Dedifferentiated amniotic fluid mesenchymal stem cell (primary cell): Measurements from ENCODE around the gene PTCHD1.

ENCODE experiments used
- DNase-seq: peaks from one replicate; pipeline ENCODE4 v3.0.0-alpha.2; 2016; ENCODE audit errors: extremely low spot score

The PTCHD1 gene

GRCh38 chrX:23396263-23396662, 61.6 kb downstream of the PTCHD1 start:
- no peak for DNase-seq

DNA sequence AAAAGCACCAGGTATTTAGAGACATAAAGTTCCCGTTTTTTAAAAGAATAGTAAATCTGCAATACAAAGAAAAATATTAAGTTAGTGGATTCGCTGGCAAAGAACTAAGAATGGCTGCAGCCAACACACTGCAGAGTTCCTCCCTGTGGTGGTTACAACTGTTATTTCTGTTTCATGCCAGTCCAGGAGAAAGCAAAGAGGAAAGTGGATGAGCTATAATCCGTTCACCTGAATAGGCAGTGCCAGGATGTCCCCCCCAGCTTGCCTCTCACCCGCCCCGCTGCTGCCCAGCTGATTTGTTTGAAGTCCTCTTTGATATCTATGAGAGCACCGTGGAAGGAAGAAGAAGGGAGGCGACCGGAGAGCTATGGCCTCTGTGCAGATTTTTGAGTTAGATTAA, 63.9 kb downstream of the PTCHD1 start:
- DNase-seq = no peak

- no peak for DNase-seq
Observed at GRCh38 chrX:23403849-23404248, 69.2 kb downstream of the PTCHD1 start.

DNA sequence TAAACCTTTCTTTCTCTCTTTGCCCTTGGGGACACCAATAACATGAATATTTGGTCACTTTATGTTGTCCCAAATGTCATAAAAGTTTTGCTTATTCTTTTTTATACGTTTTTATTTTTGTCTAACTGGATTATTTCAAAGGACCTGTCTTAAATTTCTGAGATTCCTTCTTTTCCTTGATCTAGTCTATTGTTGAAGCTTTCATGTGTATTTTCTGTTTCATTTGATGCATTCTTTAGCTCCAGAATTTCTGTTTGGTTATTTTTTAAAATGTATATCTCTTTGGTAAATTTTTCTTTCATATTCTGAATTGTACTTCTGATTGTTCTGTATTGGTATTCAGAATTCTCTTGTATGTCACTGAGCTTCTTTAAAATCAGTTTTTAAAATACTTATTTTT, 88.3 kb downstream of the PTCHD1 start:
- no peak for DNase-seq

DNA sequence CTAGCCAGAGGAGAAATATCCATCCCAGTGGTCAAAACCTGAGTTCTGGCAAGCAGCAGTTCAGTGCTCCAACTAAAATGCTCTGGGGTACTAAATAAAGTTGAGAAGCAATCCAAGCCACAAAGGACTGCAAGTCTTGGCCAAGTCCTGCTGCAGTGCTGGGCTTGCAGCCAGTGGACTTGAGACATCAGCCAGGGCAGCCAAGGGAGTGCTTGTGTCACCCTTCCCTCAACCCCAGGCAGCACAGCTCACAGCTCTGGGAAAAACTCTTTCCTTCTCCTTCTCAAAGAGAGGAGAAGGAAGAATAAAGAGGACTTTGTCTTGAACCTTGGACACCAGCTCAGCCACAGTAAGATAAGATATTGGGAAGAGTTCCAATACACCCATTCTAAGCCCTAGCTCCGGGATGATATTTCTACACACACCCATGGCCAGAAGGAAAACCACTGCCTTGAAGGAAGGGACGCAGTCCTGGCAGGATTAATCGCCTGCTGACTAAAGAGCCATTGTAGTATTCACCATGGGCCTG, 99.8 kb downstream of the PTCHD1 start:
- no peak for DNase-seq

GRCh38 chrX:23435108-23435507, 100.5 kb downstream of the PTCHD1 start:
- no peak for DNase-seq

DNA sequence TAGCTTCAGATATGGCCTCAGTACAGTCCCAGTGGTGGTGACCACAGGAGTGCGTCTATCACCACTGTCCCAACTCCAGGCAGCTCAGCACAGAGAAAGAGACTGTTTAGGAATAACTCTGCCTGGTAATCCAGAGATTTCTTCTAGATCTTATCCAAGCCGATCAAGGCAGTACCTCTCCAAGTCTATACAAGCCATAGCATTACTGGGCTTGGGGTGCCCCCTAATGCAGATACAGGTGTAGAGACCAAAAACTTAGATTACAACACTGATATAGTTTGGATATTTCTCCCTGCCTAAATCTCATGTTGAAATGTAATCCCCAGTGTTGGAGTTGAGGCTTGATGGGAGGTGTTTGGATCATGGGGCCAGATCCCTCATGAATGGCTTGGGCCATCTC, 100.9 kb downstream of the PTCHD1 start:
- no peak for DNase-seq

DNA sequence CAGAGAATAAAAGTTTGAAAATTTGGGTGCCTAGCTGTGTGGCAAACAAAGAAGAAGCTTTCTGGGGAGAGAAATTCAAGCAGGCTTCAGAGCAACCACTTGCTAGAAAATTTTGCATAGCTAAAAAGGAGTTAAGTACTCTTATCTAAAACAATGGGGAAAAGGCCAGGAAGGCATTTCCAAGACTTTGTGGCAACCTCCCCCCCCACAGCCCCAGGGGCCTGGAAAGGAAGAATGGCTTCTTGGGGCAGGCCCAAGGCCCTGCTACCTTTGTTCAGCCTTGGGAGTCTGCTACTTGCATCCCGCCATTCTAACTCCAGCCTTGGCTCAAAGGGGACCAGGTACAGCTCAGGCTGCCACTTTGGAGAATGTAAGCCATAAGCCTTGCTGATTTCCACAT, 102.2 kb downstream of the PTCHD1 start:
- DNase-seq = no peak

DNA sequence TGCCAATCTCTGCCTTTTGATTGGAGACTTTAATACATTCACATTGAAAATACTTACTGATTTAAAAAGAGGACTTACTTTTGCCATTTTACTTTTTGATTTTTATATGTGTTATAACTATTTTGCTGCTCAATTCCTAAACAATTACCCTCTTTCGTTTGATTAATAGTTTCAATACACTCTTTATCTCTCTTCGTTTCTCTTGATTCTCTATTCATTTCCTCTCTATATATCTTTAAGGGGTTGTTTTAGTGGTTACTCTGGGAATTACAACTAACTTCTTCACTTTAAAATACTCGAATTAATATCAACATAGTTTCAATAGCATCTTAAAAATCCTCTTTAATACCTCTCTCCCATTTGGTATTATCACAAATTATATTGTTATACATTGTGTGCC, 116.6 kb downstream of the PTCHD1 start:
- DNase-seq = no peak
